ENCODE measurements around the gene NADSYN1. TPM values are rescaled to one million over a fixed set of nuclear protein-coding genes. Genes with fewer than 3 reads are reported as not detected.

Gene NADSYN1
- total RNA-seq, 1 donor from 2014 or later: 71.0 TPM

- H3K4me3 Mint-ChIP-seq: no peak overlapping the region
- H3K36me3 Mint-ChIP-seq: peaks cover 6% of the 10 kb centered on the region
- no peak for DNase-seq (ENCODE audit: low spot score in 2 of 2, unreplicated experiment in 2 of 2)
- TF ChIP-seq CTCF (IDR thresholded peaks at IDR 0.05; ENCODE audit: unreplicated experiment): no peak
- no peaks in the 10 kb centered on the region for H3K27me3 Mint-ChIP-seq (ENCODE audit: low read depth)
- H3K9me3 Mint-ChIP-seq: peaks cover 16% of the 10 kb centered on the region
- peaks cover 2% of the 10 kb centered on the region for H3K4me1 Mint-ChIP-seq
- H3K27ac Mint-ChIP-seq: no peak overlapping the region
Observed at GRCh38 chr11:71429701-71430100, 23.3 kb upstream of the NADSYN1 start.

DNA sequence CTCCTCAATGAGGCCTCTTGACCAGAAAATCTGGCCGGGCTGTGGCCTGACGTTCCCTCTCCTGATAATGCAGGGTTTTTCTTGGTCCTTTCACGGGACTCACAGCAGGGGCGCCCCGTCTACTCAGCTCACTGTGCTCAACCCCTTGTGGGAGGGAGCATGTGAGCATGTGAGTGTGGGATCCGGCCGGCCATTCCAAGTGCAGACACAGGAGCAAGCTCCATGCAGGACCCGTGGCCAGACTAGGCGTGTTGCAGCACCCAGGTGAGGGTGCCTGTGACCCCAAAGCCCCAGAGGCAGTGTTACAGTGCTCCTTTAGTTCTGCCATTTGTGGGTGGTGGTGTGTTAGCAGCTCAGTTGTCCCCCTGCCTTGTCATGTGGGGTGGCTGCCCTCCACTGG lies 22.8 kb upstream of the NADSYN1 start:
- Mint-ChIP-seq H3K9me3 (peaks cover 16% of the 10 kb centered on the region), H3K27ac (no peak overlapping the region), H3K4me3 (no peak overlapping the region), H3K36me3 (peaks cover 10% of the 10 kb centered on the region), H3K4me1 (peaks cover 2% of the 10 kb centered on the region), H3K27me3 (ENCODE audit: low read depth) (no peaks in the 10 kb centered on the region)
- DNase-seq (ENCODE audit: low spot score in 2 of 2, unreplicated experiment in 2 of 2): no peak
- TF ChIP-seq CTCF (IDR thresholded peaks at IDR 0.05; ENCODE audit: unreplicated experiment): no peak

DNA sequence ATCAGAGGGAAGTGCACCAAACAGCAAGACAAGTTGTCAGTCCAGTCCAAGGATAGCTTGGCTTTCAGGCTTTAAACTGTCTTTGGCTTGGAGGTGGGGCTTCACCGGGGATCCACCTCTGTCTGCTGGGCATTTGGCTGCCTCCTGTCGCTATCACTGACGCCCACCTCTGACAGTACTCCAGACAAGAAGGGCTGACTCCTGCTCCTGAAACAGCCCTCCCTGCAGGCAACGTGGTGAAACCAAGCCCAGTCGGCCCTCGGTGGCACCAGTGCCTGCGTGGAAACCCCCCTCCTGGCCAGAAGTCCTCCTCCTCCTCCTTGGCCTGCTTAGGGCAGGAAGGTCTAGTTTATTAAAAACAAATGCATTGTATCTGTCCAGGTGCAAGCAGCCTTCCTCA lies 21.7 kb upstream of the NADSYN1 start:
- Mint-ChIP-seq H3K36me3 (peaks cover 14% of the 10 kb centered on the region), H3K4me1 (peaks cover 2% of the 10 kb centered on the region), H3K27ac (no peak overlapping the region), H3K4me3 (no peak overlapping the region), H3K9me3 (peaks cover 16% of the 10 kb centered on the region), H3K27me3 (ENCODE audit: low read depth) (no peaks in the 10 kb centered on the region)
- TF ChIP-seq CTCF (IDR thresholded peaks at IDR 0.05; ENCODE audit: unreplicated experiment): no peak
- no peak for DNase-seq (ENCODE audit: low spot score in 2 of 2, unreplicated experiment in 2 of 2)

GRCh38 chr11:71432761-71433647 lies 20.0 kb upstream of the NADSYN1 start:
- Mint-ChIP-seq H3K27me3 (ENCODE audit: low read depth) (no peaks in the 10 kb centered on the region), H3K4me3 (no peak overlapping the region), H3K4me1 (peaks cover 2% of the 10 kb centered on the region), H3K36me3 (peaks cover 19% of the 10 kb centered on the region), H3K27ac (no peak overlapping the region), H3K9me3 (peaks cover 10% of the 10 kb centered on the region)
- no peak for DNase-seq (ENCODE audit: low spot score in 2 of 2, unreplicated experiment in 2 of 2)
- no peak for TF ChIP-seq CTCF (IDR thresholded peaks at IDR 0.05; ENCODE audit: unreplicated experiment)

DNA sequence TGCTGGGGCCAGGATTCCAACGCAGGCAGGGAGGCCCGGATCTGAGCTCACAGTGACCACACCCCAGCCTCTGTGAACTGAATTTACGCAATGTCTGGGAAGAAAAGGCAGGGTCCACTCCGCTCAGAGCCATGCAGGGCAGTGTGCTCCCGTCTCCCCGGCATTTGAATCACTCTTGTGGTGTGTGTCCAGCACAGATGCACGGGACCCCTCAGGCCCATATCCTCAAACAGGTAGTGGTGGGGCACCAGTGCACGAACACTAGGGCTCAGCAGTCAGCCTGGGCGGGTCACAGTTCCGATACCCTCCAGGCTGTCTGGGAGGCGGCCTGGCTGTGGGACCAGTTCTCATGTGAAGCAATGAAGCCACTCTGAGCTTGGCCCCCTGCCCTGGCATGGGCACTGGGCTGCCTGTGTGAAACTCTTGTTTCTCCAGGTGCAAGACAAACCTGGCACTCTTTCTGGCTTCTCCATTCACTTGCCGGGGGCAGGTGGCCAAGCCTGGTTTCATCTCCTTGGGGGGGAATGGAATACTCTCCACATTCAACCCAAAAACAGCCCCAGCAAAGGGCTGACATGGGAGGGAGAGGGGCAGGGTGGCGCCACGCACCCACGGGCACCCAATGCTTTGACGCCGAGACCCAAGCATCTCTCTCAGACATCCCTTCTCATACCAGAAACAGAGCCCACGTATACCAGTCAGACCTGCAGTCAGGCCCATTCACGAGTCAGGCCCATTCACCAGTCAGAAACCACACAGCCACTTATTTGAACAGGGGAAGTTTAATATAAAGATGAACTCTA lies 19.2 kb upstream of the NADSYN1 start:
- Mint-ChIP-seq H3K9me3 (peaks cover 4% of the 10 kb centered on the region), H3K4me1 (peaks cover 2% of the 10 kb centered on the region), H3K27ac (no peak overlapping the region)

More for the DNA sequence above, 19.2 kb upstream of the NADSYN1 start:
- no peak for DNase-seq (ENCODE audit: low spot score in 2 of 2, unreplicated experiment in 2 of 2)
- no peak for TF ChIP-seq CTCF (IDR thresholded peaks at IDR 0.05; ENCODE audit: unreplicated experiment)
- H3K4me3 Mint-ChIP-seq: no peak overlapping the region
- H3K36me3 Mint-ChIP-seq: peaks cover 19% of the 10 kb centered on the region
- no peaks in the 10 kb centered on the region for H3K27me3 Mint-ChIP-seq (ENCODE audit: low read depth)
